Measurements from ENCODE around the gene ISCA1.

Gene ISCA1

GRCh38 chr9:86285261-86285660 lies 2.9 kb upstream of the ISCA1 start:
- no peak for DNase-seq (ENCODE audit: low read depth)

GRCh38 chr9:86282979-86283535 lies 719 bp upstream of the ISCA1 start:
- no peak for DNase-seq (ENCODE audit: low read depth)

GRCh38 chr9:86281593-86282076 lies 703 bp downstream of the ISCA1 start:
- no peak for DNase-seq (ENCODE audit: low read depth)

- DNase-seq (ENCODE audit: low read depth), result no peak
Observed at GRCh38 chr9:86280580-86280979, 1.8 kb downstream of the ISCA1 start.

- DNase-seq (ENCODE audit: low read depth), result no peak
Observed at GRCh38 chr9:86279839-86280238, 2.5 kb downstream of the ISCA1 start.

- no peak for DNase-seq (ENCODE audit: low read depth)
Observed at GRCh38 chr9:86277072-86277471, 5.3 kb downstream of the ISCA1 start.

GRCh38 chr9:86275962-86276361 lies 6.4 kb downstream of the ISCA1 start:
- DNase-seq (ENCODE audit: low read depth), result no peak

- DNase-seq (ENCODE audit: low read depth), result no peak
Observed at GRCh38 chr9:86274821-86275643, 7.3 kb downstream of the ISCA1 start.

- no peak for DNase-seq (ENCODE audit: low read depth)
Observed at GRCh38 chr9:86272221-86272620, 10.1 kb downstream of the ISCA1 start.

GRCh38 chr9:86263876-86264275 lies 18.5 kb downstream of the ISCA1 start:
- DNase-seq (ENCODE audit: low read depth), result no peak

GRCh38 chr9:86262492-86262891 lies 19.8 kb downstream of the ISCA1 start:
- DNase-seq (ENCODE audit: low read depth), result no peak

- no peak for DNase-seq (ENCODE audit: low read depth)
Observed at GRCh38 chr9:86259557-86259956, 22.8 kb downstream of the ISCA1 start, which contains the start of gene C9orf153. Gene C9orf153 (minus strand): TSS chr9:86259657. CDS start chr9:86229603, 30,054 bp downstream.

GRCh38 chr9:86257391-86257790 lies 24.9 kb downstream of the ISCA1 start:
- no peak for DNase-seq (ENCODE audit: low read depth)

GRCh38 chr9:86256653-86257052 lies 25.7 kb downstream of the ISCA1 start:
- no peak for DNase-seq (ENCODE audit: low read depth)

- DNase-seq (ENCODE audit: low read depth), result no peak
Observed at GRCh38 chr9:86253577-86253976, 28.8 kb downstream of the ISCA1 start.

GRCh38 chr9:86252870-86253269 lies 29.5 kb downstream of the ISCA1 start:
- DNase-seq (ENCODE audit: low read depth), result no peak

GRCh38 chr9:86250123-86250522 lies 32.2 kb downstream of the ISCA1 start:
- no peak for DNase-seq (ENCODE audit: low read depth)

- DNase-seq (ENCODE audit: low read depth), result no peak
Observed at GRCh38 chr9:86248746-86249145, 33.6 kb downstream of the ISCA1 start.

- DNase-seq (ENCODE audit: low read depth), result no peak
Observed at GRCh38 chr9:86246752-86247161, 35.6 kb downstream of the ISCA1 start.

- DNase-seq (ENCODE audit: low read depth), result no peak
Observed at GRCh38 chr9:86242071-86242470, 40.3 kb downstream of the ISCA1 start.

- no peak for DNase-seq (ENCODE audit: low read depth)
Observed at GRCh38 chr9:86241216-86241615, 41.1 kb downstream of the ISCA1 start.

- DNase-seq (ENCODE audit: low read depth), result no peak
Observed at GRCh38 chr9:86238861-86239770, 43.2 kb downstream of the ISCA1 start.

Measured in stimulated activated CD4-positive, alpha-beta T cell treated with anti-CD3 and anti-CD28 coated beads, Interleukin-2, amount 100 ng/mL, for 4 hours (primary cell).